ENCODE data around the gene GPR150. TPM values are rescaled to one million over a fixed set of nuclear protein-coding genes. Genes with fewer than 3 reads are reported as not detected.
"Not testable (repeated sequence)": the region's sequence is repeated elsewhere in the genome, so short reads cannot be mapped to it uniquely, and the experiment has no call there.

Gene GPR150
- total RNA-seq, 2 experiments from 2014 or later: 0.34 to 0.52 TPM

DNA sequence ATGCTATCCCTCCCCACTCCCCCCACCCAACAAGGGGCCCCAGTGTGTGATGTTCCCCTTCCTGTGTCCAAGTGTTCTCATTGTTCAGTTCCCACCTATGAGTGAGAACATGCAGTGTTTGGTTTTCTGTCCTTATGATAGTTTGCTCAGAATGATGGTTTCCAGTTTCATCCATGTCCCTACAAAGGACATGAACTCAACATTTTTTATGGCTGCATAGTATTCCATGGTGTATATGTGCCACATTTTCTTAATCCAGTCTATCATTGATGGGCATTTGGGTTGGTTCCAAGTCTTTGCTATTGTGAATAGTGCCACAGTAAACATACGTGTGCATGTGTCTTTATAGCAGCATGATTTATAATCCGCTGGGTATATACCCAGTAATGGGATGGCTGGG, 13.1 kb downstream of the GPR150 start:
- DNase-seq, H3K36me3 Mint-ChIP-seq, H3K27me3 Mint-ChIP-seq, H3K27ac Mint-ChIP-seq, H3K4me3 Mint-ChIP-seq: not testable (repeated sequence)
- peaks cover 20% of the 10 kb centered on the region for H3K4me1 Mint-ChIP-seq
- H3K9me3 Mint-ChIP-seq: peaks cover 13% of the 10 kb centered on the region

DNA sequence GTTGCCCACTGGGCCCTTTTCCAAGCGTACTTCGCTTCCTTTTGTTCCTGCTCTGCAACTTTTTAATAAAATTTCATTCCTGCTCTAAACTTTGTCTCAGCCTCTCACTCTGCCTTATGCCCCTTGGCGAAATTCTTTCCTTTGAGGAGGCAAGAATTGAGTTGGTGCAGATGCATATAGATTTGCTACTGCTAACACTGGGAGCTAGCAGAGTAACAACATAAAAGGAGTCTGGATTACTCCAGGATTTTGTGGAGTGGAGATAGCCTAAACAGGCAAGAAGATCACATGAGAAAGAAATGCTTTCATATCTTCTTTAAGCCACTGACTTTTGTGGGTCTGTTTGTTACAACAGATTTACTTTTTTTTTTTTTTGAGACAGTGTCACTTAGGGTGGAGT, 13.8 kb downstream of the GPR150 start:
- Mint-ChIP-seq H3K27ac (no peak overlapping the region), H3K9me3 (peaks cover 13% of the 10 kb centered on the region), H3K4me1 (peaks cover 20% of the 10 kb centered on the region), H3K4me3 (no peak overlapping the region), H3K27me3 (no peaks in the 10 kb centered on the region), H3K36me3 (peaks cover 5% of the 10 kb centered on the region)
- DNase-seq: no peak

DNA sequence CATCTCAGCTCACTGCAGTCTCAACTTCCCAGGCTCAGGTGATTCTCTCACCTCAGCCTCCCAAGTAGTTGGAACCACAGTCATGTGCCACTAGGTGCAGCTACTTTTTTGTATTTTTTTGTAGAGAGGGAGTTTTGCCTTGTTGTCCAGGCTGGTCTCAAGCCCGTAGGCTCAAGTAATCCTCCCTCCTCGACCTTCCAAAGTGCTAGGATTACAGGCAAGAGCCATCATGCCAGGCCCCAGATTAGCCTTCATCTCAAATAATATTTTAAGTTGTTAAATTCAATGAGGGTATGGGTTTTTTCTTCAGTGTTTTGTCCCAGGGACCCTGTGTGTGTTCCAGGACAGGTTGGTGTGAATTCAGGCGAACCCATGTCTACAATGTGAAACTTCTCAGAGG, 14.2 kb downstream of the GPR150 start:
- DNase-seq: no peak
- H3K27me3 Mint-ChIP-seq: no peaks in the 10 kb centered on the region
- no peak overlapping the region for H3K4me3 Mint-ChIP-seq
- H3K27ac Mint-ChIP-seq: no peak overlapping the region
- peaks cover 20% of the 10 kb centered on the region for H3K4me1 Mint-ChIP-seq
- peaks cover 5% of the 10 kb centered on the region for H3K36me3 Mint-ChIP-seq
- H3K9me3 Mint-ChIP-seq: peaks cover 13% of the 10 kb centered on the region

DNA sequence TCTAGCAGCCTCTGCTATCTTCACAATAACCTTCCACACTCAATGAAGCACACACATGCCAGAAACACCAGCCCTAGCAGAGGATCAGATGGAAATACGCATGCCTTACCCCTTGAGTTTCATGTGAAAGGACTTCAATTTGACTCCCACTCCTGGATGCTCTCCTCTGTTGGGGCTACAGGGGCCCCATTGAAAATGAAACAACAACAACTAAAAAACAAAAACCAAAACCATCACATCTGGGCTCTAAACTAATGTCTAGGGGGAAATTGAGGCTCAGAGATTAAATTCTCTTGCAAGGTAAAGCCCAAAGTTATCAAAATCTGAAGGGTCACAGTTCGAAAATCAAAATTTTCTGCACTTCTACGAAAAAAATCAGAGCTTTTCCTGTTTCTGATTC, 18.7 kb downstream of the GPR150 start:
- Mint-ChIP-seq H3K4me1 (peaks cover 1% of the 10 kb centered on the region), H3K9me3 (no peaks in the 10 kb centered on the region), H3K27ac (no peak overlapping the region), H3K4me3 (no peak overlapping the region), H3K27me3 (peaks cover 4% of the 10 kb centered on the region), H3K36me3 (no peaks in the 10 kb centered on the region)
- DNase-seq: no peak

DNA sequence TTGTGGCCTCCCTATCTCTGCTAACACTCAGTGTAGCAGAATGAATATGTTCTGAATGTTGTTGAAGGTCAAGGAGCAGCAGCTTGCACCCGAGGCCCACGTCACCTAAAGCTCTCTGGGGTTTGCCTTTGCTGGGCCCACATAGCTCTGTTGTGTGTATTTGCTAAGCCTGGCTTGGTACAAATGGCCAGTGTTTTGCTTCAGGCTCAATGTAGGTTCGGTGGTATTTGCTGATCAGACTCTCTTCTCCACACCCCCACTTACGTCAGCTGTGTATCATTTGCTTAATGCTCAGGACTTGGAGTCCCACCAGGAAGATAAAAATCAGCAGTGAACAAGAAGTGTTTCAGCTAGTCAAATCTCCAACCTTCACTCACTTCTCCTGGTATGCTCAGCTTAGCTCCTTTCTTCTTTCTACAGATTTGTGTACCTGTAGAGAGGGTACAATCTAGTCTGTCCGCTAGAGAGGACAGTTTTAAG, 21.9 kb downstream of the GPR150 start:
- H3K4me1 Mint-ChIP-seq: peaks cover 17% of the 10 kb centered on the region
- DNase-seq: no peak
- H3K9me3 Mint-ChIP-seq: no peaks in the 10 kb centered on the region
- peaks cover 4% of the 10 kb centered on the region for H3K27me3 Mint-ChIP-seq
- no peaks in the 10 kb centered on the region for H3K36me3 Mint-ChIP-seq
- no peak overlapping the region for H3K27ac Mint-ChIP-seq
- no peak overlapping the region for H3K4me3 Mint-ChIP-seq

DNA sequence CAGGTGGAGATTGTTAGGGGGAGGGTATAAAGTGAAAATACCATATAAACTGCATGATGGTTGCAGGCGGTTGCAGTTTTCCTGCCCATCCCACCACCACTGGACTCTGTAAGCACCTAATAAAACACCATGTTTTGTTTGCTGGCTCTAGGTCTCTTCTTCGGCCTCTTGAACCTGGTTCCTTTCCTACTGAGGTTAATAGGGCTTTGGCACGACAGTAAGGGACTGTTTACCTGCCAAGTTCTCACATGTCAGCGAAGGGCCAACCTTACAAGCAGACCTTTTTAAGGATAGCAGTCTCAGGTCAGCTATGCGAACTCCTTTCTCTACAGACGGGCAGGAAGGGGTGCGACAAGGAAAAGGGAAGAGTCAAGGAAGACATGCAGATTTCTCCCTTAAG, 23.3 kb downstream of the GPR150 start:
- Mint-ChIP-seq H3K27ac (no peak overlapping the region), H3K4me1 (peaks cover 18% of the 10 kb centered on the region), H3K27me3 (peaks cover 4% of the 10 kb centered on the region), H3K4me3 (no peak overlapping the region), H3K36me3 (no peaks in the 10 kb centered on the region), H3K9me3 (no peaks in the 10 kb centered on the region)
- no peak for DNase-seq

DNA sequence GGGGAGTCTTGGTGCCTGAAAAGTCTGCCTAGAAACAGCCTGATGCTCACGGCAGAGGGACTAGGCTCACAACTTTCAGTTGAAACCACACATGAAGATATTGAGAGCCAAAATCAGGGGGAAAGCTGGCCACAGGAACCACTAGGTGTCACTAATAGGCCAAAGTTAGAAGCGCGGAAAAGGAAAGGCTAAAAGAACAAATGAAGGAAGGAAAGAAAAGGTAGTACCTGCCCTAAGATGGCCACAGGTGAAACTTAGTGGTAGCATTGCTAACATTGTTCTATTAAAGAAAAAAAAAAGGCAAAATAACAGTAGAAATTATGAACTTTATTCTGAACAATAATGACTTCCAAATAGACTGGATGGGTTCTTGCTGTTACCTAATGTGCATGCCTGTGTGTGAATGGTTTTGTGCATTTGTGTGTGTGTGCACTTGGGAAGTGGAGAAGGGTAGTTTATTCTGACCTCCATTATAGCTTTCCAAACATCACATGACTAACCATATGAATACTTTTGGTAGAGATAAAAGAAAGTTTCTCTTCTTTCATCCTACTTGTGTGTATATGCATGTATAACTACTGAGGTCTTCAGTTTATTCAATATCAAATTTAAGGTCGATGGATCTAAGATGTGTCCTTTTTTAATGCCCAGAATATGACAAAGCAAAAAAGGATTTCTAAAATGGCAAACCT, 24.6 kb downstream of the GPR150 start:
- peak; percentile 35 for DNase-seq
- H3K4me3 Mint-ChIP-seq: no peak overlapping the region
- no peaks in the 10 kb centered on the region for H3K36me3 Mint-ChIP-seq
- H3K9me3 Mint-ChIP-seq: no peaks in the 10 kb centered on the region
- peak overlapping the region; percentile 63 for H3K27ac Mint-ChIP-seq
- peaks cover 4% of the 10 kb centered on the region for H3K27me3 Mint-ChIP-seq
- H3K4me1 Mint-ChIP-seq: peaks cover 28% of the 10 kb centered on the region

DNA sequence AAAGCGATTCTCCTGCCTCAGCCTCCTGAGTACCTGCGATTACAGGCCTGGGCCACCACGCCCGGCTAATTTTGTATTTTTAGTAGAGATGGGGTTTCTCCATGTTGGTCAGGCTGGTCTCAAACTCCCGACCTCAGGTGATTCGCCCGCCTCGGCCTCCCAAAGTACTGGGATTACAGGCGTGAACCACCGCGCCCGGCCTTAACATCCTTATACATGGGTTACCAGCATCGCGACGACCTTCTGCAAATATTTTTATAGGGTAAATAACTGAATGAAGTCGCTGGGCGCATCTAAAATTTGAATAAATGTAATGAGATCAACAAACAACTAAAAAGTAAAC, 26.3 kb downstream of the GPR150 start:
- not testable (repeated sequence) for H3K9me3 Mint-ChIP-seq, H3K27me3 Mint-ChIP-seq, H3K36me3 Mint-ChIP-seq, DNase-seq
- H3K4me3 Mint-ChIP-seq: peak overlapping the region; percentile 80
- peaks cover 31% of the 10 kb centered on the region for H3K4me1 Mint-ChIP-seq
- H3K27ac Mint-ChIP-seq: peak overlapping the region; percentile 89

DNA sequence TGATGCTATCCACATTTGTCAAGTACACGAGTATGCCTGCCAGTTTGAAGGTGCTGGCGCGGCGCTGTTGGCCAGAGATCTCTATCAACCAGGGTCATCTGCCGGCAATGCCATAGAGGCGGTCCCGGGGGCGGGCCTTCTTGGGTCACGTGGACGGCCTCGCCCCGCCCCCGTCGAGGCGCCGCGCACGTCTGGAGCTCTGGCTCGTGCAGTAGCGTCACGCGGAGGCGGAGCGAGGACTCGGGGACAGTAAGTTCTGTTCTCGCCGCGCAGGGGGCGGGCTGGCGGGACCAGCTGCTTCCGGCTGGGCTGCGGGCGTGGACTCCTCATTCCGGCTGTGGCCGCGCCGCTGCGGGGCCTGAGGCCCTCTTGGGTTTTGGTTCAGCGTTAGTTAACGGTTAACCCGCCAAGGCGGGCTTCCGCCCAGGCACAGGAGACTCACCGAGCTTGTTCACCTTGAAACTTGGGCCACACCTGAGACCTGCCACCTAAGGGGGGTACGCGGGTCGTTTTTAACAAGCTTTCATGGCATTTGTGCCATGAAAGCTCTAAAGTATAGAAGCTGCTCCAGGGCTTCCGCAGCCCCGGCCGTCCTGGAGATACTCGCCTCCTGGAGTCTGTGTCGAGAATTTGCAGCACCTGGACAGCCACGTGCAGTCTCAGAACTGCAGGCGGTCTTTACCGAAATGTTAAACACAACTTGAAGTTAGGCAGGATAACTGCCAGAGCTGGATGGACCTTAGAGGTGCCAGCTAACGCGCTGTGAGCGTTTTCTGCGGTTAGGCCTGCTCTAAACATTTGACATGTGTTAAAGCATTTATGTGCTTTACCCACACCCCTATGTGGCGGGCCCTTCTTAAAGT, 26.9 kb downstream of the GPR150 start, which contains the start of gene RFESD:
TSS of gene RFESD (plus strand) at position 209 of the 863 bp plus-strand sequence. CDS start 5,495 bp downstream, outside the sequence.
- Mint-ChIP-seq H3K4me3 (peak within 1 kb of the TSS; percentile 80), H3K27ac (peak within 1 kb of the TSS; percentile 89)

DNA sequence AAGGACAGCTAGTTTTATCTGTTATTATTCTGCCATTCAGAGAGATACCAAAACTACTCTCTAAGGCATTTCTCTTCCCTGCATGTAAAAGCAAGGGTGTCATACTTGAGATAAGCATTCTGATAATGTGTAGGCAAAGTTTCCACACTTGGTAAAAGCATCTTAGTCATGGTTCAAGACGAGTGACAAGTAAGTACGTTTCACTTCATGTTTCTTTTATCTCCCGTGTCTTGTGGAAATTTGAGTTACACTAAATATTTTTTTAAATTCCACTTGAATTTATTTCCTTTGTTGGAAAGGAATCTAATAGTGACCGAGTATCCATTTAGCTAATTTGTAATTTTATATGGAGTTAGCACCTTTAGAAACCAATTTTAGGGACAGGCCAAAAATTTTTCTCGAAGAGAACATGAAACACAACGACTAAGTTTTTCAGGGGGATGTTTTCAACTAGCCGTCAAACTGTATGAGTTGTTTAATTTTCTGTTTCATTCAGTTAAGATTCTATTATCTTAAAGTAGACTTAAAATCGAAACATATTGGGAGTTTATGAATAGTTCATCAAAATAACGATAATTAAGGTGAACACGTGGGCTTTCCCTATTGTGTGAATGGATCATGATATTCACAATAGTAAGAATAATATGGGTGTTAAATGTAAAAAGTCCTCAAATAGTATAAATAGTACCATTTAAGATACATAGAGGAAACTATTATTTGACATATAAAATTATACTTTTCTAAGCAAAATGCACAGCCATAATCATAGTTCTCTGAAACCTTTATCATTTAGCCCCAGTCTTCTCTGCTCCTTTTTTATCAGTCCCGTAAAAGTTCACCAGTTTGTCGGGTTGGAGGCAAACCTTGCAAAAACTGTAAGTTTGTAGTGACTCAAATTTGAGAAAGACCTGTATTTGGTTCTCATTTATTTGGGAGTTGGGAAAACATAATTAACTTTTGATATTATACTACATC, 28.3 kb downstream of the GPR150 start:
- H3K4me3 Mint-ChIP-seq: peak overlapping the region; percentile 55
- no peaks in the 10 kb centered on the region for H3K27me3 Mint-ChIP-seq
- H3K36me3 Mint-ChIP-seq: peaks cover 7% of the 10 kb centered on the region
- DNase-seq: no peak
- peaks cover 31% of the 10 kb centered on the region for H3K4me1 Mint-ChIP-seq
- peak overlapping the region; percentile 69 for H3K27ac Mint-ChIP-seq
- no peaks in the 10 kb centered on the region for H3K9me3 Mint-ChIP-seq

More for the DNA sequence above, 26.9 kb downstream of the GPR150 start, which contains the start of gene RFESD:
- no peaks in the 10 kb centered on the region for H3K27me3 Mint-ChIP-seq
- H3K36me3 Mint-ChIP-seq: no peaks in the 10 kb centered on the region
- peaks cover 31% of the 10 kb centered on the region for H3K4me1 Mint-ChIP-seq
- H3K9me3 Mint-ChIP-seq: no peaks in the 10 kb centered on the region
- DNase-seq: peak; percentile 96

DNA sequence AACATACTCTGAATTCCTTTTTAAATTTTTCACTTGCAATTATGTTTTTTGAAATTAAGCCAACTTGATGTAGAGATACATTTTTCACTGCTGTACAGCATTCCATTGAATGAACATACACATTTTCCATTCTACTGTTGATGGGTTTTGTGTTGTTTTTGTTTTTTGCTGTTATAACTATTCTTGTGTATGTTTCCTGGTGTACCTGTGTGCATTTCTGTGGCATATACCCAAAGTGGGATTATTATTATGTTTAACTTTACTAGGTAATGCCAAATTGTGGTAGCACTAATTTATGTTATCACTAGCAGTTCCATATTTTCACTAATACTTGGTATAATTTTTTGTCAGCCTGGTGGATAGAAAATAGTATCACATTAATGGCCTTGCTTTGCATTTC, 29.4 kb downstream of the GPR150 start:
- Mint-ChIP-seq H3K4me1 (peaks cover 27% of the 10 kb centered on the region), H3K4me3 (no peak overlapping the region), H3K27ac (no peak overlapping the region), H3K36me3 (peaks cover 7% of the 10 kb centered on the region), H3K9me3 (no peaks in the 10 kb centered on the region), H3K27me3 (no peaks in the 10 kb centered on the region)
- DNase-seq: no peak

DNA sequence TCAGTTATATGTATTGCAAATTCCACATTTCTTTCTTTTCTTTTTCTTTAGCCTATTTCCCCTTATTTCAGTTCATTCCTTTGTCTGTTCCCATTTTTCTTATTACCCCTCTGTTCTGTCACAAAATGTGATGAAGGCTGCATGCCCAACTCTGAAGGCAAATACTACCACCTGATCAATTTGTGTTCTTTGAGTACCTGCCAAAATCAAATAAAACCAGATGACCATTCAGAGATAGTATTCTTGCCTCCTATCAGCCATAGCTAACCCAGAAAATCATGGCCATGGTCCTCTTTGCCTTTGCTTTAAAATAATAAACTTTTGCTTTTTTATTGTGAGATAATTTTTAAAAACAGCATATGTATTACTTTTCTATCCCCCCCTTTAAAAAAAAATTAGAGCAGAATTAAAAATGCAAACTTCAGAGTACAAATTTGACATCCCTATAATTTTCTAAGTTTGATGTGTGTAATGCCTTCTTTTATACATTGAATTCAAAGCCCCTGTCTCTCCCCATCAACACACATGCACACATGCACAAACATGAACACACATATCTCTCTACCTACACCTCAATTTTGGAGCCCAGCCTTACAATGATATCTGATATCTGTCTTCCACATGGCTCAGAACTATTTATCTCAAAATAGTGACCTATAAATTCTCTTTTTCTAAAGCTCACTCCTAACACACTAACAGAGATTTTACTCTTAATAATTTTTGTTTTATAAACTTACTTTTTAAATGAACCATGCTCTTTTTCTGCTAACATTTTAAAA, 30.1 kb downstream of the GPR150 start:
- no peak for DNase-seq
- peaks cover 21% of the 10 kb centered on the region for H3K4me1 Mint-ChIP-seq
- no peaks in the 10 kb centered on the region for H3K9me3 Mint-ChIP-seq
- no peaks in the 10 kb centered on the region for H3K27me3 Mint-ChIP-seq
- no peak overlapping the region for H3K27ac Mint-ChIP-seq
- H3K36me3 Mint-ChIP-seq: peaks cover 7% of the 10 kb centered on the region
- H3K4me3 Mint-ChIP-seq: no peak overlapping the region

DNA sequence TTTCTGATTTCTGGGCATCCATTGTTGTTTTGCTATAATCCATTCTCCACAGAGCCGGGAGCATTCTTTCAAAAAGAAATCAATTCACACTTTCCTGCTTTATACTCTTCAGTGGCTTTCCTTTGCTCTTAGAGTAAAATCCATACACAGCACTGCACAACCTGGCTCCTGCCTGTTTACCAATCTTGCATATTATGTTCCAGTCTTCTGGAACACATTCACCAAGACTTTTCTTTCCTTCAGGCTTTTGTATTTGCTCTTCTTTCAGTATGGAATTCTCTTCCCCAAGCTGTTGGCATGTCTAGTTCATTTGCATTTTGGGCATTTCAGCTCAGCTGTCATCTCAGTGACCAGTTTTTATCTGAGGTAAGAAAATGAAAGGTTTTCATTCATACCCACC, 33.0 kb downstream of the GPR150 start:
- H3K4me3 Mint-ChIP-seq: no peak overlapping the region
- H3K27me3 Mint-ChIP-seq: no peaks in the 10 kb centered on the region
- H3K36me3 Mint-ChIP-seq: peaks cover 7% of the 10 kb centered on the region
- no peak for DNase-seq
- no peaks in the 10 kb centered on the region for H3K9me3 Mint-ChIP-seq
- peaks cover 16% of the 10 kb centered on the region for H3K4me1 Mint-ChIP-seq
- no peak overlapping the region for H3K27ac Mint-ChIP-seq

DNA sequence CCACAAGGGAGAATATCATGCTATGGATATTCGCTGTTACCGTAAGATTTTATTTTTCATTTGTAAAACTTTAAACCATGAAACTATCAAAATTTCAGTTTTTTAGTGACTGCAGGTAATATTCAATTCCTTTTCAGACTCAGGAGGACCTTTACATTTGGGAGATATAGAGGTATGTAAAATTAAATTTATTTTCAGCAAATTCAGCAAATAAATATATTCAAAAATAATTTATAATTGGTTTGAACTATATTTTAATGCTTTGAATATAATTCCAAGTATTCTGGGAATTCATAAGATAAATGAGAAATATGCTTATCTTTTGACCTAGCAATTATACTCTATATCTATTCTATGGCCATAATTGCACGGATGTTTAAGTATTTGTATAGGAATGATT, 34.3 kb downstream of the GPR150 start:
- H3K27ac Mint-ChIP-seq: no peak overlapping the region
- H3K4me3 Mint-ChIP-seq: no peak overlapping the region
- peaks cover 7% of the 10 kb centered on the region for H3K36me3 Mint-ChIP-seq
- no peak for DNase-seq
- H3K27me3 Mint-ChIP-seq: no peaks in the 10 kb centered on the region
- no peaks in the 10 kb centered on the region for H3K9me3 Mint-ChIP-seq
- H3K4me1 Mint-ChIP-seq: peaks cover 6% of the 10 kb centered on the region
